ENCODE data around the gene SLC22A6. TPM values are rescaled to one million over a fixed set of nuclear protein-coding genes. Genes with fewer than 3 reads are reported as not detected.

Gene SLC22A6
- total and polyA plus RNA-seq, 7 donors = not detected

GRCh38 chr11:62996271-62996670 lies 11.5 kb upstream of the SLC22A6 start:
- no peak overlapping the region for H3K27ac ChIP-seq
- H3K4me1 ChIP-seq = no peaks in the 10 kb centered on the region
- no peak for TF ChIP-seq CTCF (IDR thresholded peaks at IDR 0.05)
- intact Hi-C loops (cut with DNase I) = no loop called here
- DNase-seq = no peak
- H3K27me3 ChIP-seq (ENCODE audit: insufficient read depth in 3 of 3, low read length in 2 of 3) = peaks cover 0 to 5% (median 2%) of the 10 kb centered on the region in 3 donors
- WGBS, 3 donors = 11 to 50% (median 14%) methylated on average over 1 of the region's 1 CpG
- ATAC-seq = no peak
- H3K4me3 ChIP-seq = no peak overlapping the region
- H3K36me3 ChIP-seq (ENCODE audit: insufficient read depth in 1 of 2, low read depth in 1 of 2) = no peaks in the 10 kb centered on the region
- no peaks in the 10 kb centered on the region for H3K9me3 ChIP-seq

GRCh38 chr11:62994775-62995174 lies 10.0 kb upstream of the SLC22A6 start:
- H3K4me1 ChIP-seq = no peaks in the 10 kb centered on the region
- H3K27ac ChIP-seq = no peak overlapping the region
- intact Hi-C loops (cut with DNase I) = no loop called here
- no peaks in the 10 kb centered on the region for H3K9me3 ChIP-seq
- DNase-seq (no peak), ATAC-seq (no peak)
- H3K27me3 ChIP-seq (ENCODE audit: insufficient read depth in 3 of 3, low read length in 2 of 3) = peaks cover 0 to 5% (median 2%) of the 10 kb centered on the region in 3 donors
- TF ChIP-seq CTCF (IDR thresholded peaks at IDR 0.05) = no peak
- H3K36me3 ChIP-seq (ENCODE audit: insufficient read depth in 1 of 2, low read depth in 1 of 2) = no peaks in the 10 kb centered on the region
- H3K4me3 ChIP-seq = no peak overlapping the region
- WGBS, 3 donors = 62 to 73% (median 68%) methylated on average over 4 of the region's 4 CpGs

- ATAC-seq = no peak
- H3K4me3 ChIP-seq = no peak overlapping the region
- no peak overlapping the region for H3K27ac ChIP-seq
- no peaks in the 10 kb centered on the region for H3K9me3 ChIP-seq
- no peaks in the 10 kb centered on the region for H3K36me3 ChIP-seq (ENCODE audit: insufficient read depth in 1 of 2, low read depth in 1 of 2)
- peaks cover 0 to 2% (median 0%) of the 10 kb centered on the region in 3 donors for H3K27me3 ChIP-seq (ENCODE audit: insufficient read depth in 3 of 3, low read length in 2 of 3)
- DNase-seq = no peak
- intact Hi-C loops (cut with DNase I) = no loop called here
- H3K4me1 ChIP-seq = no peaks in the 10 kb centered on the region
- 51 to 69% (median 62%) methylated on average over 5 of the region's 5 CpGs for WGBS, 3 donors
- TF ChIP-seq CTCF (IDR thresholded peaks at IDR 0.05) = no peak
These were observed 3.5 kb upstream of the SLC22A6 start for GRCh38 chr11:62988276-62988675.

- H3K4me1 ChIP-seq = no peaks in the 10 kb centered on the region
These were observed 429 bp upstream of the SLC22A6 start for GRCh38 chr11:62985041-62985750.

More at GRCh38 chr11:62985041-62985750, 429 bp upstream of the SLC22A6 start:
- 62 to 88% (median 77%) methylated on average over 3 of the region's 3 CpGs for WGBS, 3 donors
- TF ChIP-seq CTCF (IDR thresholded peaks at IDR 0.05) = no peak
- intact Hi-C loops (cut with DNase I) = no loop called here
- H3K27ac ChIP-seq = no peak overlapping the region
- H3K9me3 ChIP-seq = no peaks in the 10 kb centered on the region
- DNase-seq = no peak
- no peak overlapping the region for H3K4me3 ChIP-seq
- no peaks in the 10 kb centered on the region for H3K36me3 ChIP-seq (ENCODE audit: insufficient read depth in 1 of 2, low read depth in 1 of 2)
- no peak for ATAC-seq
- peaks cover 0 to 3% (median 0%) of the 10 kb centered on the region in 3 donors for H3K27me3 ChIP-seq (ENCODE audit: insufficient read depth in 3 of 3, low read length in 2 of 3)

All from psoas muscle (tissue), 8 donors.